Stimulated activated CD8-positive, alpha-beta memory T cell treated with anti-CD3 and anti-CD28 coated beads, Interleukin-12 subunit alpha, Interleukin-12 subunit beta, amount 100 ng/mL, for 24 hours (primary cell): Measurements from ENCODE around the gene LGR6.
"Not testable (repeated sequence)": the region's sequence is repeated elsewhere in the genome, so short reads cannot be mapped to it uniquely, and the experiment has no call there.

ENCODE experiments used
- DNase-seq: peaks from one replicate; pipeline ENCODE4 v3.0.0-alpha.2; 2020; ENCODE audit errors: extremely low read depth

The LGR6 gene

DNA sequence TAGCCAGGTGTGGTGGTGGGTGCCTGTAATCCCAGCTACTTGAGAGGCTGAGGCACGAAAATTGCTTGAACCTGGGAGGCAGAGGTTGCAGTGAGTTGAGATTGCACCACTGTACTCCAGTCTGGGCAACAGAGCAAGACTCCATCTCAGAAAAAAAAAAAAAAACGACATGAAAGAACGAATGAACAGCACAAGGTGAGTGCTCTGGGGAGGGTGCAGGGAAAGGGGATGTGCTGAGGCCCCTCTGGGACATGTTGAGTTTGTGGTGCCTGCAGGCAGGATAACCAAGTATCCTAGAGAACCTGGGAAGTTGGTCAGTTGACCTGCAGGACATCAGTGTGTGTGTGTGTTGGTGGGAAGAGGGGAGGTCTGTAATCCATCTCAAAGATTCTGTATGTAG, 46.6 kb downstream of the LGR6 start:
- DNase-seq, result not testable (repeated sequence)

GRCh38 chr1:202240956-202241355, 47.4 kb downstream of the LGR6 start:
- no peak for DNase-seq

GRCh38 chr1:202241376-202242079, 47.9 kb downstream of the LGR6 start:
- DNase-seq, result no peak

DNA sequence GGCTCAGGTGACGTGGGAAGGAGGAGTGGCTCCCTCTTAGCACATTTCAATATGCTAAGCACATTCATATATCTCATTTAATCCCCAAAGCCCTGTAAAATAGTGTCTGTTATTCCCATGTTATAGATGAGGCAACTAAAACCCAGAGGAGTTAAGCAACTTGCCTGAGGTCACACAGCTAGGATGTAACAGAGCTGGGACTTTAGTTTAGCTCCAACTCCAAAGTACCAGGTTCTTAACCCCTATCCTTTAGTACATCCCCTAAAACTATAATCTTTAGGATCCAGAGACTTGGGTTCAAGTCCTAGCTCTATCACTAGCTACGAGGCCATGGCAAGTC, 48.5 kb downstream of the LGR6 start:
- no peak for DNase-seq

DNA sequence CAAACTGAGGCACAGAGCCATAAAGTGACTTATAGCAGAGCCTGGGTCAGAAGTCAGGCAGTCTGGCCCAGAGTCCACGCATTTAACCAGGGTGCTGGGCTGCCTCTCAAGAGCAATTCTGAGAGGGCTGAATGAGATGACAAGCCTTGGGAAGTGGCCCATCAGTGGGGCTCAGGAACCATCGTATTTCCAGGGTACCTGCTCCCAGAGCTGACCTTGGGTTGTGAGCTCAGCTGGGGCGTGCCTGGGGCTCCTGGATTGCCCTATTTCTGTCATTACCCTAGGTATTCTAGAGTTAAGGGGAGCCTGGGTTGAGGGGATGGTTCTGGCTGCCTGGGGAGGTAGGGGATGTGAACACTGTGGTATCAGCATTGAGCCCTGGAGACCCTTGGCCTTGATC, 49.4 kb downstream of the LGR6 start:
- DNase-seq, result no peak

GRCh38 chr1:202244841-202245261, 51.3 kb downstream of the LGR6 start:
- no peak for DNase-seq

DNA sequence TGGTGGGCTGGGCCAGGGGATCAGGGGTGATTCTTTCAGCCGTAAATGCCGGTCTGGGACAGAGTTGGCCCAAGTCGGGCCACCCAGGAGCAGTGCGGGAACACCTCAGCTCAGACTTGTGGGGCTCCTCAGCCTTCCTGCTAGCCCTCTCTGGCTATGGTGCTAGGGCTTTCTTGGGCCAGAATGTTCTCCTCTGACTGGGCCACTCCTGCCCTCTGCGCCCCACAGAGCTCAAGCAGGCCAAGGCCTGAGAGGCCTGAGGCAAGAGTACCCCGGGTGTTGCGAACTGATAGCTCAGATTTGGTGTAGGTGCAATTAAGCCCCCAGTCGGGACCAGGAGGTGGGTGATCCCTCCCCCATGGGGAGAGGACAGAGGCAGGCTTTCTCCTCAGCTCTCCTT, 51.8 kb downstream of the LGR6 start:
- DNase-seq, result no peak

DNA sequence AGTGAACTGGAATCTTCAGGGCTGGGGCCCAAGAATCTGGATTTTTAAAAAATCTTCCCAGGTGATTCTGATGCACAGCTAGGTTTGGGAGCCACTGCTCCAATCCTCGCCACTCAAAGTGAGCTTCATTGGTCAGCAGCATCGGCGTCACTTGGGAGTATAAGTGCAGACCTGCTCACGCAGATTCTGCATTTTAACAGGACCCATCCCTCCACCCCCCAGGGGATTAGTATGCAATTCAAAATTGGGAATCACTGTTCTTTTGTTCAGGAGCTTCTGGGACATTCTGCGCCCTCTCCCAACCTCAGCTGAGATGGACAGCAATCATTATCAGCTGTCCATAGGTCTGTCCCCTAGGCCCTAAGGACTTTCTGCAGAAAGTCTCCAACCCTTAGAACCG, 53.5 kb downstream of the LGR6 start:
- DNase-seq, result no peak

DNA sequence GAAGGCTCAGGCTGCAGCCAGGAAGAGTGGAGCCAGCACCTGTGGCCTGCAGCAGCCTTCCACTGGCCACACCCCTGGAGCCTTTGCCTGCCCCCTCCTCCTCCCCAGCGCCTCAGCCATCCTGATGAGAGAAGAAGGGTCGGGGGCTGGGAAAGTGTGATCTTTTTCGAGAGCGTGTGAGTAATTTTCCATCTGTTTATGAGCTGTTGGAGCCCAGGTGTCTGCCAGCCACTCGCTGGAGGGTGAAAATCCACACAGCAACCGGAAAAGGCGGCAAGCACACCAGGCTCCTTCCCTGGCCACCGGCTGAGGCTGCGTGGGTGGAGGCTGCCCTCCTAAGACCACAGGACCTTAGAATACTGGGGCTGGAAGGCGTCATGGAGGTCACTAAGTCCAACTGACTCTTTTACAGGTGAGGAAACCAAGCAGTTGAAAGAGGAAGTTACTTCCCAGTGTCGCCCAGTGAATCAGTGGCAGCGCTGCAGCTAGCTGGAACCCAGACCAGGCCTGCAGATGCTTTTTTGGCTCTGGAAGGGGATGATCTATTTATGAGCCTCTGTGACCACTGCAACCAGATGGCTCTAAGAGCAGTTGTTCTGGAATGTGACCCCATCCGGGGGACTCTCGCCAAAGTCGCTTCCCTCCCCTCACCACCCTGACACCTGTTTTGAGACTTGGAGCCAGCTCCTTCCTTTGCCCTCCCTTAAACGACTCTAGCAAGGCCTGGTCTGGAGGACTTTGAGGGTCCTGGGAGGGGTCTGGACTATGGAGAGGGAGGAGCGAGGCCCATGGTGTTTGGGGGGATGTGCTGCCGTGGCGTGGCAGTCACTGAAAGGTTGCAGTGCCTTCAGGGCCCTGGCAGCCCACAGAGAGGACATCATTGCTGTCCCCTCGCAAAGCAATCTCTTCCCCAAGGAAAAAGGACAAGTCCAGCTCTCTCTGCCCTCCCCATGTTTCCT, 54.5 kb downstream of the LGR6 start:
- DNase-seq, result no peak

DNA sequence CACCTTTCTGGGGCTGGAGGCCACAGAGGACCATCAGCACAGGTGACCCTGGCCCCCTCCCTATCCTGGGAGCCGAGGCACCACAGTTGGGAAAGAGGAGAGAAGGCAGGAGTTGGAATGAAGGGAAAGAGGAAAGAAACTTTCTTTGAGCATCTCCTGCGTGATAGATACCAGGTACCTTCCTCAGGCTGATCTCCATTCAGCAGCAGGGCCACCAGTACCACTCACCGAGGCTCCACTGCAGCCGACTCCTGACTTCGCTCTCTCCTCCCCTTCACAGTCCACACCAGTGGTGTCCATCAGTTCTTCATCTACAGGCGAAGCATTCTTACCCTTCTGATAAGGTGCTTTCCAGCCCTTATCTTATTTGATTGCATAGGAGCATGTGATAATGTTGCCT, 55.3 kb downstream of the LGR6 start:
- DNase-seq, result no peak

DNA sequence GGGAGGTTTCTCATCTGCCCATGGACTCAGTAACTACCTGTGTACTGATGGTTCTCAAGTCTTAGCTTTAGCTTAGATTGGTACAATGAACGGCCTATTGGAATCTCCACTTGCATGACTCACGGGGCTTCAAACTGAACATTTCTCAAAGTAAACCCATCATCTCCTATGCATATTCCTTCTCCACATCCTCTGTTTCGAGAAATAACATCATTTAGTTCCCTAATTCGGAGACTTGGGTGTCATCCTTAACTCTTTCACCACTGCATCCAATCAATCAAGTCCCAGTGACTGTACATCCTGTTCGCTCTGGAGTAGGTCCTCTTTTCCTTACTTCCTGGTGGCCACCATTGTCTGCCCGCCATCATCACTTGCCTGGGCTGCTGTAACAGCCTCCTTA, 55.8 kb downstream of the LGR6 start:
- no peak for DNase-seq

DNA sequence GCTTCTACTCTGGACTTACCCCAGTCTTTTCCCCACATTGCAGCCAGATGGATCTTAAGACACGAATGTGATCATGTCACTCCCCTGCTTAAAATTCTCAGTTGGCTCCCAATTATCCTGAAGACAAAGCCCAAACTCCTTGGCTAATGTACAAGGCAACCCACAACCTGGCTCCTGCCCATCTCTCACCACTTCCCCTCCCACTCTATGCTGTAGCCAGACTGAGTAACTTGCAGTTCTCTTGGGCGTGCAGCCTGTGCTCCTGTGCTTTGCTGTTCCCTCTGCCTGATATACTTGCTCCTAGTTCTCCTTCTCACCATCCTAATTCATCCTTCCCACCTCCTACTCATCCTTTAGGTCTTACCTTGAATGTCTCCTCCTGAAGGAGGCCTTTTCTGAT, 56.2 kb downstream of the LGR6 start:
- no peak for DNase-seq

GRCh38 chr1:202250982-202251381, 57.4 kb downstream of the LGR6 start:
- DNase-seq, result no peak

DNA sequence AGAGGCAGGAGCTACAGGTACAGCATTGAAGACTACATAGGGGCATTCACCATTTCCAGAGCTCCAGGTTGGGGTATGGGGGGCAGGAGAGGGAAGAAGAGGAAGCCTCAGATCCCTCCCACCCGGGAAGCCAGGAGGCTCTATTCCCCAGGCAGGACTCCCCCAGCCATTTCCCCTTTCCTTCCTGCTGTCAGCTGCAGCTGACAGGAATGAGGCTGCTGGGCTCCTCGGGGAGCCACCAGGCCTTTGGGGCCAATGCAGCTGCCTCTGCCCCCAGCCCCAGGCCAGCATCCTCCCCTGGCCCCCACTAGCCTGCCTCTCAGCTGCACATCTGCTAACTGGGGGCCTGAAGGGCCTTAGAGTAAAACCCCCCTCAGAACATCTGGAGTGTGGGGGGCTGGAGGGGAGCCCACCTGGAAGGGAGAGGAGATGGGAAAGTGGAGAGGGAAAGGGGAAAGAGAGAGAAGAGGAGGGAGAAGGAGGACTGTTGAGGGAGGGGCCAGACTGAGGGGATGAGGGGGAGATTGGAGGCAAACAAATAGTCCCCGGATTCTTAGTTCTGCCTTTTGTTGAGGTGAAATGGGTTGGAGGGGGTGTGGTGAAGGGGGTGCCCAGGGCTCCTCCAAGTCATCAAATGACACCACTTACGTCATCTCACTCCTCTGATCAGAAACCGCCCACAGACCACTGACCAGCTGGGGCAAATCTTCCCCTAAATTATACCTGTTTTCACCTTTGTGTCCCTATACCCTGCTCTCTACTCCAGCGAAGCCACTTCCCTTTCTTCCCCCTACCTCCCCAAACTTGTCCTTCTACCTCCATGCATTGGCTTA, 58.0 kb downstream of the LGR6 start:
- no peak for DNase-seq

- no peak for DNase-seq
Observed at GRCh38 chr1:202252271-202252670, 58.7 kb downstream of the LGR6 start.

- no peak for DNase-seq
Observed at GRCh38 chr1:202254454-202255252, 61.1 kb downstream of the LGR6 start.

DNA sequence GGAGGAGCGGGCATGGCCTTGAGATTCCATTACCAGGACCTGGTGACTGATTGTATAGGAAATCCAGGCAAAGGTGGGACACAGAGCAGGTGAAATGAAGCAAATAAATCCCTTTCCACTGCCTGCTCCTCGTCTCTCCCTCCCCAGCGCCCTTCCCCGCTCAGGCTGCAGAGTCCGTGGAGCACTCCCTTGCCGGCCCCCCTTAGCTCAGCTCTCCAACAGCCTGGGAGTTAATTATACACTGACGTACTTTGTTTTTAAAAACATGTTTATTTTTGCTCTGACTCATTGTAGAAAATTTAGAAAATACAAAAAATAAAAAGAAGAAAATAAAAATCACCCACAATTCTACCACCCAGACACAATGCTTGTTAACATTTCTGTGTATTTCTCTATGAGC, 61.7 kb downstream of the LGR6 start:
- no peak for DNase-seq

GRCh38 chr1:202259705-202260104, 66.1 kb downstream of the LGR6 start:
- DNase-seq, result no peak

GRCh38 chr1:202261209-202261958, 67.8 kb downstream of the LGR6 start:
- not testable (repeated sequence) for DNase-seq

GRCh38 chr1:202263628-202264027, 70.0 kb downstream of the LGR6 start:
- DNase-seq, result no peak

GRCh38 chr1:202264300-202264699, 70.7 kb downstream of the LGR6 start:
- no peak for DNase-seq
